Suprapubic skin (tissue), 4 donors: Measurements from ENCODE around the gene PLXNB3.

ENCODE experiments used
- CTCF ChIP-seq, 2 donors: fragments of 200-600 bp in 1 of 2; fragments of 450-650 bp in 1 of 2; sonication (generic) in 1 of 2; IDR thresholded peaks; one replicate each; pipeline ENCODE4 v1.5.1; 2016 to 2019; ENCODE audit warnings: antibody characterized with exemption in 2 of 2, mild to moderate bottlenecking in 1 of 2, moderate library complexity in 1 of 2
- POLR2A ChIP-seq, 2 donors: fragments of 450-650 bp; IDR thresholded peaks; one replicate each; pipeline ENCODE4 v1.6.1; 2017; ENCODE audit warnings: antibody characterized with exemption in 2 of 2, mild to moderate bottlenecking in 2 of 2, moderate library complexity in 2 of 2
- POLR2AphosphoS5 ChIP-seq, 3 donors: sonication (generic); formaldehyde crosslinking; IDR thresholded peaks; one replicate each; pipeline ENCODE4 v1.6.1; 2017; ENCODE audit warnings: antibody characterized with exemption in 3 of 3

DNA sequence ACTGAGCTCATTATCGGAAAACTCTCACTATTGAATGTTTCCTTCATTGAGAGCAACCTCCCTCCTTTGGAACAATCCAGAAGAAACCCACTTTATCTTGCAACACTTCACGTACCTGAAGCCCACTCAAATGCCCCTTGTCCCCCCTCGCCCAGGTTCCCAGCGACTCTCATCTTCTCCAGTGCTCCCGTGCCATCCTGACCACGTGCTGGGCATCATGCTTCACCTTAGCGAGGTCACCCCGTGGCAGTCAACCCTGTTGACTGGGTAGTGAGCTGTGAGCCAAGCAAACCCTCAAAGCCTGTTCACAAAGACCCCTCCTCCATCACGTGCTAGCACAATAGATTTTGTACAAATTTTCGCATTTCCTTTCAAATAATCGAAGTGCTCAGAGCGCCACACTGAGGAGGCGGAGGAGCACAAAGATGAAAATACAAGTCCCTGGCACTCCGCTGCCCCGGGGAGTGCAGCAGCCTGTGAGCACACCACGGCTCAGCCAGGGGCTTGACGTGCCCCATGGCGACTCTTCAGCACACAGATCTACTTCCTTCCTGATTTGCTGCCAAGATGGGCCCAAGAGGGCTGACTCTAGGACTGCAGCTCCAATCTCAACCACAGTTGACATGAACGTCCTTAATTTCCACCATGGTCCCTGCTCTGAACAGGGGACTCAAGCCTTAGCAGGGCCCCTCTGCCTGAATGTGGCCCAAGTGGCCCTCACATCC is 50.7 kb downstream of the PLXNB3 start:
- TF ChIP-seq POLR2A (IDR thresholded peaks at IDR 0.05) (no peak), CTCF (IDR thresholded peaks at IDR 0.05) (no peak), POLR2AphosphoS5 (IDR thresholded peaks at IDR 0.05) (no peak)
